Right lung (tissue), 10 donors: ENCODE results near the gene JMY. TPM values are rescaled to one million over a fixed set of nuclear protein-coding genes. Genes with fewer than 3 reads are reported as not detected.

Source experiments
- DNase-seq, 2 donors: peaks; one replicate each; pipeline ENCODE4 v3.0.0-alpha.2; 2013
- long read RNA-seq, 8 donors: transcript quantifications; one replicate each; lab custom pipeline, GENCODE V29; 2026
- polyA plus RNA-seq, 5 donors: library from polyadenylated mRNA; unstranded; fragments of 120-200 nt; gene quantifications; one replicate each; pipeline versions ENCODE4 v1.2.1 to v1.2.3, GENCODE V29; 2013; ENCODE audit warnings: inconsistent platforms in 1 of 5, low replicate concordance in 1 of 5; ENCODE audit not compliant: insufficient read length in 5 of 5, insufficient read depth in 1 of 5

The JMY gene
- polyA plus RNA-seq, result 10 to 100 TPM in 4 of 5 donors, 1 to 10 TPM in 1; 9.4 to 20.5 (median 18.8) TPM
- long read RNA-seq, donor 1, partial matches to known transcripts, result 162 of 203 reads
- long read RNA-seq, donor 1, other reads (novel, unspliced or antisense), result 41 of 203 reads
- long read RNA-seq, donor 2, full-length matches to known transcripts, result 1 of 58 reads
- long read RNA-seq, donor 2, partial matches to known transcripts, result 51 of 58 reads
- long read RNA-seq, donor 2, other reads (novel, unspliced or antisense), result 6 of 58 reads
- long read RNA-seq, donor 3, partial matches to known transcripts, result 95 of 115 reads
- long read RNA-seq, donor 3, other reads (novel, unspliced or antisense), result 20 of 115 reads
- long read RNA-seq, donor 4, partial matches to known transcripts, result 0 of 9 reads
- long read RNA-seq, donor 4, other reads (novel, unspliced or antisense), result 9 of 9 reads
- long read RNA-seq, donor 5, partial matches to known transcripts, result 151 of 183 reads
- long read RNA-seq, donor 5, other reads (novel, unspliced or antisense), result 32 of 183 reads
- long read RNA-seq, donor 6, partial matches to known transcripts, result 95 of 116 reads
- long read RNA-seq, donor 6, other reads (novel, unspliced or antisense), result 21 of 116 reads
- long read RNA-seq, donor 7, full-length matches to known transcripts, result 1 of 101 reads
- long read RNA-seq, donor 7, partial matches to known transcripts, result 100 of 101 reads
- long read RNA-seq, donor 7, other reads (novel, unspliced or antisense), result 0 of 101 reads
- long read RNA-seq, donor 8, partial matches to known transcripts, result 58 of 65 reads
- long read RNA-seq, donor 8, other reads (novel, unspliced or antisense), result 7 of 65 reads

- DNase-seq, result peak; percentile 80
Measured at GRCh38 chr5:79235634-79236361, at the start of gene JMY. TSS of gene JMY (plus strand) at chr5:79236131. CDS start at chr5:79236651, 520 bp downstream.

GRCh38 chr5:79186455-79186854 lies 49.5 kb upstream of the JMY start:
- DNase-seq, result no peak

GRCh38 chr5:79189439-79190234 lies 46.3 kb upstream of the JMY start:
- peak; percentile 20 to 31 for DNase-seq

GRCh38 chr5:79190235-79190529 lies 45.7 kb upstream of the JMY start:
- no peak for DNase-seq

- no peak for DNase-seq
Measured at GRCh38 chr5:79191457-79191856, 44.5 kb upstream of the JMY start.

GRCh38 chr5:79193643-79194042 lies 42.3 kb upstream of the JMY start:
- no peak for DNase-seq

- no peak for DNase-seq
Measured at GRCh38 chr5:79200573-79201183, 35.3 kb upstream of the JMY start.

- no peak for DNase-seq
Measured at GRCh38 chr5:79201206-79201605, 34.7 kb upstream of the JMY start.

- no peak for DNase-seq
Measured at GRCh38 chr5:79202076-79202475, 33.9 kb upstream of the JMY start.

- DNase-seq, result no peak
Measured at GRCh38 chr5:79205965-79206364, 30.0 kb upstream of the JMY start.

- no peak for DNase-seq
Measured at GRCh38 chr5:79206541-79206940, 29.4 kb upstream of the JMY start.

GRCh38 chr5:79209505-79209904 lies 26.4 kb upstream of the JMY start:
- DNase-seq, result no peak

- DNase-seq, result no peak
Measured at GRCh38 chr5:79224286-79224984, 11.5 kb upstream of the JMY start.

- no peak for DNase-seq
Measured at GRCh38 chr5:79225026-79225425, 10.9 kb upstream of the JMY start.

GRCh38 chr5:79225441-79225840 lies 10.5 kb upstream of the JMY start:
- DNase-seq, result no peak

GRCh38 chr5:79227484-79228025 lies 8.4 kb upstream of the JMY start:
- no peak for DNase-seq

GRCh38 chr5:79229357-79230174 lies 6.4 kb upstream of the JMY start:
- DNase-seq, result no peak

- no peak for DNase-seq
Measured at GRCh38 chr5:79235261-79235633, 684 bp upstream of the JMY start.

- peak; percentile 14 to 40 for DNase-seq
Measured at GRCh38 chr5:79236362-79236969, 535 bp downstream of the JMY start.
